GM19099 (cell line): ENCODE measurements around the gene XIRP2.

Experiments
- POLR2A ChIP-seq: IDR thresholded peaks from 3 replicates; pipeline ENCODE4 v1.6.1; 2011; ENCODE audit warnings: low read depth; ENCODE audit not compliant: insufficient read length; ENCODE audit errors: extremely low read depth

Gene XIRP2

DNA sequence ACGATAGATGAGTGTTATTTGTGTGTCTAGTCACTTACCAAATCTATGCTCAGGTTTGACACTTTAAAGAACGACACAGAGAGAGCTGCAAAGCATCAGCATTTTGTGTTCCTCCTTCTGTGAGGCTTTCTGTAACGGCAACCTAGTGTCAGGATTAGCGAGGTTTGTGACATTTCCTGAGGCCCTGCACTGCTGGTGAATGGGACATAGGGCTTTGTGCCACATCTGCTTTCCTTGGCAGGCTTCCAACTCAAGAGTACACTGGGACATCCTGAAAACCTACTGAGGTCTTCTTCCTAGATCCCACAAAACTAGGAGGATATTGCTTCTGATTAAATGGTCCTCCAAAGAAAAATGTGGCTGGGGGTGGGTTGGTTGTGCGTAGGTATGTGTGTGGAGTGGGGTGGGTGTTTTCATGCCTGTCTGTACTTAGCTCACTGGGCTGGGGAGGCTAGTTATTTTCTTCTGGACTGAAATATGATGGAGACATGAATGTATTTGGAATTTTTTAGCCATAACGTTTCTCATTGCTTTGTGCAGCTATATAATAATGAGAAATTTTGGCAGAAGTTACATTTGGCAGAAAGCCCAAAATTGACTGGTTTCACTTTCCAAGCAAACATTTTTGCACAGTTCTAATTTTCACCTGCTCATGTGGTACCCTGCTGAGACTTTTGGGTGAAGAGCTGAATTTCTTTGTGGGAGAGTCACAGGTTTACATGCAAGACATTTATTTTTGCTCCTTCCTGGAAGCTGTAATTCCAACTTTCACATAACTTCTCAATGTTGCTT lies 308.4 kb downstream of the XIRP2 start:
- no peak for TF ChIP-seq POLR2A

- TF ChIP-seq POLR2A, result no peak
These were observed 309.7 kb downstream of the XIRP2 start for GRCh38 chr2:167198009-167198408.

GRCh38 chr2:167198576-167198975 lies 310.3 kb downstream of the XIRP2 start:
- TF ChIP-seq POLR2A, result no peak

DNA sequence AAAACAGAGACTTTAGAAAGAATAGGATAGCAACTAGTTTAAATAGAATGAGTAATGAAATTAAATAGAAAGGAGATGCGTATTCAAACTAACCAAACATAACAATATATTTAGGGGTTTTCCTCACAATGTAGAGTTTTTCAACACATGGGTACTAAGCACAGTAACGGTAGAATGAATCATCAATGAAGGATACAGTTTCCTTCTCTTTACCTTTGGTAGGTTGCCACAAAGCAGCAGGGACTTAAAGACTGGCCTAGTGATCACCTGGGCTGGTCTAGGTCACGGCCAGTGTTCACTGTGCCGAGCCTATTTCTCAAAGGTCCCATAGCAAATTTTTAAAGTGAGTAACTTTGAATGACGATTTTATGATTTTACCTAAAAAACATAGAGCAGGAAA lies 311.7 kb downstream of the XIRP2 start:
- no peak for TF ChIP-seq POLR2A

DNA sequence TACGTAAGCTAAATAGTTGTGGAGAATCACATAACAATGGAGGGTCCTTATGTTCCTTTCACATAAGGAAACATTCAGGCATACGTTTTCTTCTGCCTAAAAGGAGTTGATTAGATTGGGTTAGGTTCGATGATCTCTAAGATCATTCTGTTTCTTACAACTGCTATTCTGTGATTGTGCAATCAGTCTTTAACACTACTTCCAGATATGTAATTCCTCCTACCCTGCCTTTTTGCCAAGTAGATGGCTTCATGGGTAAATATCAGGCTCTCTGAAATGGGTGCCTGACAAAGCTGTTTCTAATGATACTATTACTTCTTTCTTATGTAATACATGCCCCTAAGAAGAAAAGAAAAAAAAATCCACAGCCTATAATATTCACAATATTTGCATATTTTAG lies 321.5 kb downstream of the XIRP2 start:
- no peak for TF ChIP-seq POLR2A

DNA sequence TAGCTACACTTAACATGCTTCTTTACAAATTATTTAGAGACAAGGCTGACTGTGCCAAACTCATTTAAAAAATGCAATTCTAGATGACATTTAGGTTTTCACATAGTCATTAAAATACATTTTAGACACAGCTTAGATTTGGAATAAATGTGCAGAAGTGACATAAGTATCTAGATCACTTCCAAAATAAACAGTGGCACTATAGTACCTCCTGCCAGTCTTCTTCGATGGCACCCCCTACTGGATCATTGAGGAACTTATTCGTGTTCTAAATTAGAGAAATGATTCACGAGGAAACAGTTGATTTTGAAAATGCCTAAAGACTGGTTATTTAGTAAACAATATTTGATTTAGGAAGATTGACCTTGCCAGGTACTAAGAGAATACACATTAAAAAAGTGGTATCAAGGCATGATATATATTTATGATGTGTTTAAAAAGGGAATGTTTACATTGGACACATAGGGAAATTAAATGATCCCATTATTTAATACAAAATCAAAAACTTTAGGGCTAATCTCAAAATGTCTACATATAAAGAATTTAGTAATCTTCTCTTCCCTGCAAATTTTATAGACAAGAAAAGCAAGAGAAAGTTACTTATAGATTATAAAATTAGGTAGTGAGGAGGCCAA lies 323.9 kb downstream of the XIRP2 start:
- TF ChIP-seq POLR2A, result no peak

GRCh38 chr2:167215595-167215994 lies 327.3 kb downstream of the XIRP2 start:
- no peak for TF ChIP-seq POLR2A

DNA sequence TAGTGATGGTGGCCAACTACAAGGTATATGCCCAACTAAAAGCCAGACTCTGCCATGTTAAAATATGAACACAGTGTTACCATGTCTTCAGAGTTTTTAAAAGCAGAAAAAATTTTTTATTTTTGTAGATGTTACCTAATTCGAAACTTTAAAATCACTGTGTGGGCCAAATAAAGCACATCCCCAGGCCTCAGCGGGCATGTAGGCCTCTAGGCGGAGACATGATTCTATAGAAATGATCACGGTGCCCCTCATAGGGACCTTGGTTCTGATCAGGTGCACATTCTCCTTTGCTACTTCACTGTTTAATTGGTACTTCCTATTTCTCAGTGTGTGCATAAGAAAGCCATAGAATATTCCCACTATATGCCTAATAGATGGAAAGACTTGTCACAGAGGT lies 349.2 kb downstream of the XIRP2 start:
- TF ChIP-seq POLR2A, result no peak

- no peak for TF ChIP-seq POLR2A
These were observed 352.4 kb downstream of the XIRP2 start for GRCh38 chr2:167240671-167241070.

- no peak for TF ChIP-seq POLR2A
These were observed 360.9 kb downstream of the XIRP2 start for GRCh38 chr2:167249197-167249596.

- no peak for TF ChIP-seq POLR2A
These were observed 364.7 kb downstream of the XIRP2 start for GRCh38 chr2:167253025-167253424.

GRCh38 chr2:167254721-167255120 lies 366.4 kb downstream of the XIRP2 start:
- TF ChIP-seq POLR2A, result no peak

DNA sequence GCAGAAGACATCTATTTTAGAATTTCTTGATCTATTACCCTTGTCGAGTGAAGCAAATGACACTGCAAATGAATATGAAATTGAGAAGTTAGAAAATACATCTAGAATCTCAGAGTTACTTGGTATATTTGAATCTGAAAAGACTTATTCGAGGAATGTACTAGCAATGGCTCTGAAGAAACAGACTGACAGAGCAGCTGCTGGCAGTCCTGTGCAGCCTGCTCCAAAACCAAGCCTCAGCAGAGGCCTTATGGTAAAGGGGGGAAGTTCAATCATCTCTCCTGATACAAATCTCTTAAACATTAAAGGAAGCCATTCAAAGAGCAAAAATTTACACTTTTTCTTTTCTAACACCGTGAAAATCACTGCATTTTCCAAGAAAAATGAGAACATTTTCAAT lies 370.4 kb downstream of the XIRP2 start:
- TF ChIP-seq POLR2A, result no peak

- no peak for TF ChIP-seq POLR2A
These were observed 376.1 kb downstream of the XIRP2 start for GRCh38 chr2:167264380-167264779.

DNA sequence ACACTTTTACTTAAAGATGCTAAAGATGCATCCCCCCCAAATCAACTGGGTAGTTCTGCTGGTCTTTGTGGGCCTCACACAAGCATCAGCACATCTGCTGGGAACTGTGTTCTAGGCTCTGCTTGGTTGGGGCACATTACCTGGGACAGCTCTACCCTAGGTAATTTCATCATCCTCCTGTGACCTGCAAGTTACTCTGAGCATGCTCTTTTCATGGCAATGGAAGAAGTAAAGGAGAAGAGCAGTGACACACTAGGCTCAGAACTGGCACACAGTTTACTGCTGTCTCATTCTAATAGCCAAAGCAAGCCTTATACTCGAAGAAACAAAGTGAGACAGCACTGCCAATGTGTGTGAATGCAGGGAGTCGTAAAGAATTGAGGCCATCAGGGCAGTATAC lies 376.7 kb downstream of the XIRP2 start:
- no peak for TF ChIP-seq POLR2A

- TF ChIP-seq POLR2A, result no peak
These were observed 377.4 kb downstream of the XIRP2 start for GRCh38 chr2:167265722-167266121.
